Sigmoid colon (tissue), 4 donors: ENCODE results near the gene TNFRSF13B.

Experiments
- EP300 ChIP-seq, 4 donors: sonication (generic); formaldehyde crosslinking; IDR thresholded peaks; one replicate each; pipeline ENCODE4 v1.6.1; 2017; ENCODE audit warnings: antibody characterized with exemption in 4 of 4
- POLR2A ChIP-seq, 2 donors: fragments of 450-650 bp; IDR thresholded peaks; one replicate each; pipeline ENCODE4 v1.6.1; 2016; ENCODE audit warnings: antibody characterized with exemption in 2 of 2, mild to moderate bottlenecking in 2 of 2, moderate library complexity in 2 of 2
- POLR2AphosphoS5 ChIP-seq, 4 donors: sonication (generic); formaldehyde crosslinking; IDR thresholded peaks; one replicate each; pipeline ENCODE4 v1.6.1; 2017; ENCODE audit warnings: antibody characterized with exemption in 4 of 4
- TF ChIP-seq, protein P1 (sequence below), 4 experiments: fragments of 450-650 bp in 3 of 4; fragments of 200-600 bp in 1 of 4; IDR thresholded peaks; one replicate each; pipeline ENCODE4 v1.5.1; 2016 to 2019; ENCODE audit warnings: antibody characterized with exemption in 4 of 4, mild to moderate bottlenecking in 3 of 4, moderate library complexity in 2 of 4

DNA sequence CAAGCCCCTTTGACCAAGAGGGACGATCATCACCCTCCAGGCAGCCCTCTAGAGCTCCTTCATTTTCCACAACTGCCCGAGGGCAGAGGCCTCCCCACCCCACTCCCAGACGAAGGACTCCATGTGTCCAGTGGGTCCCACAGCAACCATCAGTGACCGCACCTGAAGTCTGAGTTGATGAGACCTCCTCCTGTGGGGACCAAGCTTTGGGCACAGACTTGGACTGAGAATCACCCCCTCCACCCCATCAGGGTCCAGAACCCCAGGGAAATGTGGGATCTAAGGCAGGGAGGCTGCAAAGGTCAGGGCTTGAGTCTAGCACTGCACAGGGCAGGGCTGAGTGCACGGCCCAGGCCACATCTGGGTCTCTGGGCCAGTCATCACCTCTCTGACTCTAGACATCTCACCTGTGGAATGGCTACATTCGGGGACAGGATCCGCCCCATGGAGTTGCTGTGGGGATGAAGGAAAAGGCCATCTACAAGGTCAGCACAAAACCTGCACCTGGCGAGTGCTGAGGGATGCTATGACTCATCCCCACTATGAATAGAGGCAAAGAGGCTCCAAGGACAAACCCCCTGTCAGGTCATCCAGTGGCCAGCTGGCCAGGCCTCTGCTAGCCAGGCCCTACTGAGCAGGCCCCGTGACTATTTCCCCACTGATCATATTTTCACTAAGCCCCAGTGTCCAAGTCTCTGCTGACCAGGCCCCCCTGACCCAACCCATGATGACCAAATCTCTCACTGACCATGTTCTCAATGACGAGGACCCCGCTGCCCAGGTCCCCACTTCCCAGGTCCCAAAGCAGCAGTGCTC lies 38.4 kb downstream of the TNFRSF13B start:
- TF ChIP-seq, protein P1, sequence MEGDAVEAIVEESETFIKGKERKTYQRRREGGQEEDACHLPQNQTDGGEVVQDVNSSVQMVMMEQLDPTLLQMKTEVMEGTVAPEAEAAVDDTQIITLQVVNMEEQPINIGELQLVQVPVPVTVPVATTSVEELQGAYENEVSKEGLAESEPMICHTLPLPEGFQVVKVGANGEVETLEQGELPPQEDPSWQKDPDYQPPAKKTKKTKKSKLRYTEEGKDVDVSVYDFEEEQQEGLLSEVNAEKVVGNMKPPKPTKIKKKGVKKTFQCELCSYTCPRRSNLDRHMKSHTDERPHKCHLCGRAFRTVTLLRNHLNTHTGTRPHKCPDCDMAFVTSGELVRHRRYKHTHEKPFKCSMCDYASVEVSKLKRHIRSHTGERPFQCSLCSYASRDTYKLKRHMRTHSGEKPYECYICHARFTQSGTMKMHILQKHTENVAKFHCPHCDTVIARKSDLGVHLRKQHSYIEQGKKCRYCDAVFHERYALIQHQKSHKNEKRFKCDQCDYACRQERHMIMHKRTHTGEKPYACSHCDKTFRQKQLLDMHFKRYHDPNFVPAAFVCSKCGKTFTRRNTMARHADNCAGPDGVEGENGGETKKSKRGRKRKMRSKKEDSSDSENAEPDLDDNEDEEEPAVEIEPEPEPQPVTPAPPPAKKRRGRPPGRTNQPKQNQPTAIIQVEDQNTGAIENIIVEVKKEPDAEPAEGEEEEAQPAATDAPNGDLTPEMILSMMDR (IDR thresholded peaks at IDR 0.05) = no peak
- no peak for TF ChIP-seq POLR2AphosphoS5 (IDR thresholded peaks at IDR 0.05)
- no peak for TF ChIP-seq POLR2A (IDR thresholded peaks at IDR 0.05)
- TF ChIP-seq EP300 (IDR thresholded peaks at IDR 0.05) = no peak
